COR-L47 (cell line): ENCODE measurements around the gene BHLHE23.

ENCODE experiments used
- DNase-seq: peaks from one replicate; lab custom pipeline; 2025; lab: John Stamatoyannopoulos, UW

The BHLHE23 gene

GRCh38 chr20:62972845-62973745 lies 33.7 kb downstream of the BHLHE23 start:
- DNase-seq: no peak

- peak; percentile 78 for DNase-seq
These were observed 34.6 kb downstream of the BHLHE23 start for GRCh38 chr20:62971950-62972844.

- no peak for DNase-seq
These were observed 35.4 kb downstream of the BHLHE23 start for GRCh38 chr20:62971211-62971949.

GRCh38 chr20:62970307-62971210 lies 36.2 kb downstream of the BHLHE23 start:
- DNase-seq: no peak

GRCh38 chr20:62969939-62970306 lies 36.8 kb downstream of the BHLHE23 start:
- no peak for DNase-seq

GRCh38 chr20:62969179-62969760 lies 37.5 kb downstream of the BHLHE23 start:
- no peak for DNase-seq

- DNase-seq: no peak
These were observed 38.2 kb downstream of the BHLHE23 start for GRCh38 chr20:62968378-62969178.

- no peak for DNase-seq
These were observed 39.0 kb downstream of the BHLHE23 start for GRCh38 chr20:62967628-62968351.

- no peak for DNase-seq
These were observed 39.6 kb downstream of the BHLHE23 start for GRCh38 chr20:62967149-62967501.

- no peak for DNase-seq
These were observed 40.3 kb downstream of the BHLHE23 start for GRCh38 chr20:62966212-62967148.

GRCh38 chr20:62965363-62965771 lies 41.4 kb downstream of the BHLHE23 start:
- DNase-seq: no peak

GRCh38 chr20:62964700-62965099 lies 42.1 kb downstream of the BHLHE23 start:
- no peak for DNase-seq

GRCh38 chr20:62963614-62964397 lies 43.0 kb downstream of the BHLHE23 start:
- no peak for DNase-seq

- no peak for DNase-seq
These were observed 43.7 kb downstream of the BHLHE23 start for GRCh38 chr20:62962891-62963613.

GRCh38 chr20:62962221-62962879 lies 44.4 kb downstream of the BHLHE23 start:
- no peak for DNase-seq

GRCh38 chr20:62961799-62962198 lies 45.0 kb downstream of the BHLHE23 start:
- DNase-seq: no peak
